HCT116 (cell line): ENCODE data around the gene LAMTOR4. TPM values are rescaled to one million over a fixed set of nuclear protein-coding genes. Genes with fewer than 3 reads are reported as not detected.

Experiments used
- ATAC-seq: fragments of 200-7000 bp; cut with Tn5 transposase; 2 replicates; pipeline ENCODE4 v1.9.1; 2020; ENCODE audit warnings: mild to moderate bottlenecking, moderate library complexity
- BruUV-seq: library from RNA; stranded (reverse); fragments of 400-500 nt; replicated peaks from 2 replicates; lab custom pipeline; 2021; lab: Mats Ljungman, UMichigan
- CTCF ChIA-PET: fragments of 300-600 bp; sonication (Branson Sonifier 250); formaldehyde crosslinking; loops from one replicate; lab custom pipeline; 2021; ENCODE audit warnings: antibody characterized with exemption; lab: Charles Lee
- POLR2A ChIA-PET: fragments of 300-600, 350-600 bp; sonication (Branson Sonifier 250); formaldehyde crosslinking; loops from one replicate; lab custom pipeline; 2021; ENCODE audit warnings: antibody characterized with exemption; lab: Charles Lee
- RAD21 ChIA-PET, 2 experiments: fragments of 300-600 bp; sonication (Branson Sonifier 250); formaldehyde crosslinking; loops; one replicate each; lab custom pipeline; 2023; ENCODE audit warnings: low total read pairs in 2 of 2; ENCODE audit not compliant: uncharacterized antibody in 2 of 2, unreplicated experiment in 2 of 2, low non-redundant PET in 1 of 2; lab: Charles Lee
- DNase-seq: peaks from one replicate; pipeline ENCODE4 v3.0.0-alpha.2; 2010; ENCODE audit warnings: low read depth, low spot score
- H2AFZ ChIP-seq: fragments of 200-600 bp; shearing (Covaris generic), sonication (generic); 2 replicates; pipeline ENCODE4 v1.6.1; 2017; ENCODE audit warnings: low read depth, mixed run types, mixed read lengths, antibody characterized with exemption, low read length; ENCODE audit not compliant: poor library complexity, severe bottlenecking
- H3K27ac ChIP-seq: 2 replicates; pipeline ENCODE4 v1.5.1; 2012; ENCODE audit warnings: low read depth, low read length
- H3K27me3 ChIP-seq: fragments of 200-600 bp; sonication (generic); 2 replicates; pipeline ENCODE4 v1.6.1; 2016; ENCODE audit warnings: mixed run types, low read length, mixed read lengths; ENCODE audit not compliant: insufficient read depth
- H3K36me3 ChIP-seq, 2 experiments: fragments of 200-500 bp in 1 of 2; fragments of 200-600 bp in 1 of 2; sonication (Bioruptor generic) in 1 of 2; sonication (generic) in 1 of 2; 2 replicates each; pipeline versions ENCODE4 v1.5.1 to v1.6.1; 2014 to 2016; ENCODE audit warnings: low read length in 2 of 2, inconsistent platforms in 1 of 2, mixed read lengths in 1 of 2, mixed run types in 1 of 2; ENCODE audit not compliant: insufficient read depth in 2 of 2, control insufficient read depth in 1 of 2
- H3K4me1 ChIP-seq, 2 experiments: fragments of 200-600 bp in 1 of 2; sonication (generic) in 1 of 2; 2 replicates each; pipeline versions ENCODE4 v1.5.1 to v1.6.1; 2012 to 2017; ENCODE audit warnings: low read length in 2 of 2, inconsistent platforms in 1 of 2, mild to moderate bottlenecking in 1 of 2, mixed read lengths in 1 of 2, mixed run types in 1 of 2, moderate library complexity in 1 of 2; ENCODE audit not compliant: insufficient read depth in 2 of 2, control insufficient read depth in 1 of 2
- H3K4me2 ChIP-seq: fragments of 200-600 bp; sonication (generic); 2 replicates; pipeline ENCODE4 v1.6.1; 2017; ENCODE audit warnings: mixed run types, low read length, mixed read lengths
- H3K4me3 ChIP-seq, 2 experiments: fragments of 200-600 bp in 1 of 2; sonication (generic) in 1 of 2; replicated peaks in 1 of 2; 2 replicates each; pipeline ENCODE4 v1.5.1; 2011 to 2016; ENCODE audit warnings: low read length in 2 of 2, control low read depth in 1 of 2, low read depth in 1 of 2, mild to moderate bottlenecking in 1 of 2, mixed read lengths in 1 of 2, mixed run types in 1 of 2
- H3K79me2 ChIP-seq: fragments of 200-600 bp; sonication (generic); 2 replicates; pipeline ENCODE4 v1.6.1; 2017; ENCODE audit warnings: mild to moderate bottlenecking, mixed run types, low read length, moderate library complexity, mixed read lengths; ENCODE audit not compliant: insufficient read depth
- H3K9ac ChIP-seq: fragments of 200-600 bp; sonication (generic); 2 replicates; pipeline ENCODE4 v1.6.1; 2016; ENCODE audit warnings: low read length, mixed read lengths
- H3K9me2 ChIP-seq: fragments of 200-600 bp; sonication (generic), shearing (Covaris generic); 2 replicates; pipeline ENCODE4 v1.6.1; 2017; ENCODE audit warnings: mixed run types, mild to moderate bottlenecking, moderate library complexity; ENCODE audit not compliant: insufficient read depth
- H3K9me3 ChIP-seq, 2 experiments: fragments of 200-500 bp in 1 of 2; fragments of 200-600 bp in 1 of 2; sonication (Bioruptor generic) in 1 of 2; sonication (generic) in 1 of 2; 2 replicates each; pipeline ENCODE4 v1.6.1; 2014 to 2017; ENCODE audit warnings: low read length in 2 of 2, mixed read lengths in 2 of 2, inconsistent platforms in 1 of 2, low read depth in 1 of 2, mild to moderate bottlenecking in 1 of 2, mixed run types in 1 of 2, moderate library complexity in 1 of 2; ENCODE audit not compliant: control insufficient read depth in 1 of 2, insufficient read depth in 1 of 2
- H4K20me1 ChIP-seq: fragments of 200-600 bp; sonication (generic), shearing (Covaris generic); 2 replicates; pipeline ENCODE4 v1.6.1; 2017; ENCODE audit warnings: mixed run types, mild to moderate bottlenecking, moderate library complexity; ENCODE audit not compliant: insufficient read depth
- CBX3 ChIP-seq: IDR thresholded peaks from 2 replicates; pipeline ENCODE4 v1.6.1; 2012; ENCODE audit warnings: low read depth
- CEBPB ChIP-seq: IDR thresholded peaks from 2 replicates; pipeline ENCODE4 v1.6.1; 2012; ENCODE audit warnings: low read depth
- EGR1 ChIP-seq: IDR thresholded peaks from 2 replicates; pipeline ENCODE4 v1.6.1; 2012; ENCODE audit warnings: low read depth
- EZH2 ChIP-seq: fragments of 200-600 bp; sonication (generic); IDR thresholded peaks from 2 replicates; pipeline ENCODE4 v1.6.1; 2017; ENCODE audit warnings: antibody characterized with exemption, mixed run types
- EZH2phosphoT487 ChIP-seq: fragments of 200-600 bp; IDR thresholded peaks from 2 replicates; pipeline ENCODE4 v1.6.1; 2018; ENCODE audit warnings: antibody characterized with exemption, borderline replicate concordance
- FOSL1 ChIP-seq: IDR thresholded peaks from 2 replicates; pipeline ENCODE4 v1.6.1; 2012; ENCODE audit warnings: low read depth
- JUND ChIP-seq: IDR thresholded peaks from 2 replicates; pipeline ENCODE4 v1.6.1; 2012
- POLR2A ChIP-seq: IDR thresholded peaks from 2 replicates; pipeline ENCODE4 v1.7.0; 2011; ENCODE audit warnings: borderline replicate concordance; ENCODE audit not compliant: insufficient read depth, insufficient read length; ENCODE audit errors: extremely low read depth
- POLR2AphosphoS5 ChIP-seq: IDR thresholded peaks from 2 replicates; pipeline ENCODE4 v1.6.1; 2011; ENCODE audit warnings: mild to moderate bottlenecking, low read depth, low read length, moderate library complexity
- REST ChIP-seq: IDR thresholded peaks from 2 replicates; pipeline ENCODE4 v1.6.1; 2012; ENCODE audit warnings: low read depth
- SIN3A ChIP-seq: IDR thresholded peaks from 2 replicates; pipeline ENCODE4 v1.6.1; 2012; ENCODE audit warnings: low read depth
- SP1 ChIP-seq: IDR thresholded peaks from 2 replicates; pipeline ENCODE4 v1.6.1; 2012; ENCODE audit warnings: low read depth
- SRF ChIP-seq: IDR thresholded peaks from 2 replicates; pipeline ENCODE4 v1.6.1; 2012; ENCODE audit warnings: low read depth
- TCF7L2 ChIP-seq: IDR thresholded peaks from 2 replicates; pipeline ENCODE4 v1.7.0; 2011; ENCODE audit warnings: borderline replicate concordance, inconsistent platforms; ENCODE audit not compliant: insufficient read depth, insufficient read length; ENCODE audit errors: extremely low read depth
- ZFX ChIP-seq: fragments of 450-650 bp; IDR thresholded peaks from 2 replicates; pipeline ENCODE4 v1.6.1; 2017
- ZNF274 ChIP-seq: fragments of 200-500 bp; sonication (Bioruptor generic); IDR thresholded peaks from 2 replicates; pipeline ENCODE4 v1.6.1; 2014; ENCODE audit warnings: mild to moderate bottlenecking, low read depth, low read length, inconsistent platforms
- intact Hi-C: fragments of 100-400 bp; cut with micrococcal nuclease; formaldehyde crosslinking; loops from 2 replicates; pipeline ENCODE4 v1.10.0; 2022
- total RNA-seq: library from RNA; stranded (reverse); gene quantifications from one replicate; pipeline ENCODE4 v1.2.1, GENCODE V29; 2021; ENCODE audit not compliant: unreplicated experiment
- TF ChIP-seq, protein P1 (sequence below): IDR thresholded peaks from 2 replicates; pipeline ENCODE4 v1.6.1; 2012

LAMTOR4 gene
- total RNA-seq, 1 experiment from 2014 or later: 152 TPM

- POLR2A ChIA-PET: no interaction called here
- Histone ChIP-seq H3K9me2 (no peaks in the 10 kb centered on the region), H3K4me2 (peak overlapping the region; percentile 91), H3K27me3 (no peaks in the 10 kb centered on the region), H3K79me2 (peaks cover 11% of the 10 kb centered on the region), H4K20me1 (no peaks in the 10 kb centered on the region), H2AFZ (peak overlapping the region; percentile 59), H3K4me1 (peaks cover 13 to 27% of the 10 kb centered on the region in 2 experiments), H3K9ac (peak overlapping the region; percentile 87), H3K4me3 (peak overlapping the region; percentile 90 to 99), H3K27ac (peak overlapping the region; percentile 50), H3K36me3 (no peaks in the 10 kb centered on the region), H3K9me3 (no peaks in the 10 kb centered on the region)
- peak; percentile 38; the same call in 1 of the 2 replicates for TF ChIP-seq ZFX
- no peak for TF ChIP-seq EZH2
- TF ChIP-seq, protein P1, sequence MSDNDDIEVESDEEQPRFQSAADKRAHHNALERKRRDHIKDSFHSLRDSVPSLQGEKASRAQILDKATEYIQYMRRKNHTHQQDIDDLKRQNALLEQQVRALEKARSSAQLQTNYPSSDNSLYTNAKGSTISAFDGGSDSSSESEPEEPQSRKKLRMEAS: no peak
- peak; percentile 33 for TF ChIP-seq TCF7L2
- no peak for TF ChIP-seq CEBPB
- TF ChIP-seq POLR2AphosphoS5: peak; percentile 7; the same call in 1 of the 2 replicates
- no peak for TF ChIP-seq JUND
- CTCF ChIA-PET: interaction anchor here (0.7 kb wide), 1 partner anchor 11 kb away, joined by 4 read pairs; no protein-coding TSS in a partner anchor
- ATAC-seq (peak; percentile 66), DNase-seq (no peak)
- RAD21 ChIA-PET: no interaction called here
- intact Hi-C loops: no loop called here
- no TSS peak for BruUV-seq
Measured at GRCh38 chr7:100119970-100120732, 28.6 kb upstream of the LAMTOR4 start.

DNA sequence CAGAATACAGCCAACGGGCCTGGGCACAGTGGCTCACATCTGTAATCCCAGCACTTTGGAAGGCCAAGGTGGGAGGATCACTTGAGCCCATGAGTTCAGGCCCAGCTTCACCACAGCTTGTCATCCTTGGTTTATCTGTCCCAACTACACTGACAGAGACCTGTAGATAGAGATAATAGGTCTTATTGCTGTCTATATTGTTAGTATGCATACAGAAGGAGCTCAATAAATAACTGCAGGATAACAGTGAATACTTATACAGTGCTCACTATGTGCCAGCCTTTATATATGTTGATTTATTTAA is 28.0 kb upstream of the LAMTOR4 start:
- Histone ChIP-seq H3K9me3 (no peaks in the 10 kb centered on the region), H3K4me3 (peak overlapping the region; percentile 90 to 99), H3K79me2 (peaks cover 11% of the 10 kb centered on the region), H3K9me2 (no peaks in the 10 kb centered on the region), H2AFZ (no peak overlapping the region), H4K20me1 (no peaks in the 10 kb centered on the region), H3K36me3 (no peaks in the 10 kb centered on the region), H3K27me3 (no peaks in the 10 kb centered on the region), H3K9ac (peak overlapping the region; percentile 87; the same call in 1 of the 2 replicates), H3K27ac (peak overlapping the region; percentile 50), H3K4me2 (peak overlapping the region; percentile 91), H3K4me1 (peaks cover 17 to 33% of the 10 kb centered on the region in 2 experiments)
- DNase-seq: no peak
- BruUV-seq: no TSS peak
- no peak for TF ChIP-seq SIN3A
- no peak for TF ChIP-seq FOSL1
- TF ChIP-seq, protein P1: no peak
- TF ChIP-seq POLR2A: no peak
- no peak for TF ChIP-seq EZH2
- TF ChIP-seq JUND: no peak
- no peak for TF ChIP-seq EGR1
- no peak for TF ChIP-seq CBX3
- TF ChIP-seq ZFX: no peak
- no peak for TF ChIP-seq REST
- TF ChIP-seq SP1: no peak
- no peak for TF ChIP-seq SRF
- no peak for TF ChIP-seq ZNF274
- no peak for TF ChIP-seq EZH2phosphoT487
- TF ChIP-seq POLR2AphosphoS5: no peak
- ATAC-seq: no peak
- POLR2A ChIA-PET: no interaction called here
- RAD21 ChIA-PET: no interaction called here
- CTCF ChIA-PET: interaction anchor here (0.7 to 1.3 kb wide), 2 partner anchors 9 to 10 kb away, joined by 3 to 4 read pairs; no protein-coding TSS in a partner anchor
- intact Hi-C loops: no loop called here
